Sigmoid colon (tissue), 7 donors: ENCODE measurements around the gene FAM24B. TPM values are rescaled to one million over a fixed set of nuclear protein-coding genes. Genes with fewer than 3 reads are reported as not detected.

Experiments used
- DNase-seq: peaks from one replicate; pipeline ENCODE4 v3.0.0-alpha.2; 2019
- H3K27ac ChIP-seq, 4 donors: fragments of 200-600 bp; sonication (generic); one replicate each; pipeline ENCODE4 v1.5.1; 2016 to 2019; ENCODE audit warnings: mild to moderate bottlenecking in 1 of 4
- H3K27me3 ChIP-seq, 3 donors: fragments of 200-600 bp; sonication (generic); one replicate each; pipeline ENCODE4 v1.5.1; 2019; ENCODE audit warnings: mild to moderate bottlenecking in 1 of 3
- H3K36me3 ChIP-seq, 4 donors: fragments of 200-600 bp; sonication (generic); one replicate each; pipeline ENCODE4 v1.5.1; 2016 to 2019
- H3K4me1 ChIP-seq, 4 donors: fragments of 200-600 bp; sonication (generic); one replicate each; pipeline ENCODE4 v1.5.1; 2017 to 2019
- H3K4me3 ChIP-seq, 4 donors: fragments of 200-600 bp; sonication (generic); one replicate each; pipeline ENCODE4 v1.5.1; 2017 to 2019; ENCODE audit warnings: mild to moderate bottlenecking in 2 of 4, moderate library complexity in 1 of 4
- H3K9me3 ChIP-seq, 4 donors: fragments of 200-600 bp in 3 of 4; sonication (generic) in 3 of 4; one replicate each; pipeline versions ENCODE4 v1.5.1 to v1.6.1; 2013 to 2019
- EP300 ChIP-seq, 4 donors: sonication (generic); formaldehyde crosslinking; IDR thresholded peaks; one replicate each; pipeline ENCODE4 v1.6.1; 2017; ENCODE audit warnings: antibody characterized with exemption in 4 of 4
- POLR2A ChIP-seq, 2 donors: fragments of 450-650 bp; IDR thresholded peaks; one replicate each; pipeline ENCODE4 v1.6.1; 2016; ENCODE audit warnings: antibody characterized with exemption in 2 of 2, mild to moderate bottlenecking in 2 of 2, moderate library complexity in 2 of 2
- POLR2AphosphoS5 ChIP-seq, 4 donors: sonication (generic); formaldehyde crosslinking; IDR thresholded peaks; one replicate each; pipeline ENCODE4 v1.6.1; 2017; ENCODE audit warnings: antibody characterized with exemption in 4 of 4
- WGBS, 2 donors: extraction: QIAGEN DNeasy Blood & Tissue Kit; methylation state at CpG; one replicate each; pipeline ENCODE4 v1.1.7; 2013; 5-methylcytosine and 5-hydroxymethylcytosine counted together
- intact Hi-C: fragments of 100-400 bp; cut with DNase I; formaldehyde crosslinking; loops from one replicate; pipeline ENCODE4 v1.15.1; 2023
- polyA plus RNA-seq, 3 donors: library from polyadenylated mRNA; stranded (reverse); fragments of 200-250 nt; gene quantifications; one replicate each; pipeline ENCODE4 v1.2.3, GENCODE V29; 2013
- total RNA-seq, 4 donors: library from RNA; depleted of rRNA; stranded (reverse); fragments of >200 nt; gene quantifications; one replicate each; pipeline ENCODE4 v1.1.0, GENCODE V29; 2016
- TF ChIP-seq, protein P1 (sequence below), 4 experiments: fragments of 450-650 bp in 3 of 4; fragments of 200-600 bp in 1 of 4; IDR thresholded peaks; one replicate each; pipeline ENCODE4 v1.5.1; 2016 to 2019; ENCODE audit warnings: antibody characterized with exemption in 4 of 4, mild to moderate bottlenecking in 3 of 4, moderate library complexity in 2 of 4
- donor health status: healthy with polysubstance abuse.
- donor health status: Bipolar disorder and iron deficiency.
- donor health status: healthy.

Gene FAM24B
- total and polyA plus RNA-seq, 7 donors = 0.99 to 4.6 (median 4.3) TPM; not detected in 3

DNA sequence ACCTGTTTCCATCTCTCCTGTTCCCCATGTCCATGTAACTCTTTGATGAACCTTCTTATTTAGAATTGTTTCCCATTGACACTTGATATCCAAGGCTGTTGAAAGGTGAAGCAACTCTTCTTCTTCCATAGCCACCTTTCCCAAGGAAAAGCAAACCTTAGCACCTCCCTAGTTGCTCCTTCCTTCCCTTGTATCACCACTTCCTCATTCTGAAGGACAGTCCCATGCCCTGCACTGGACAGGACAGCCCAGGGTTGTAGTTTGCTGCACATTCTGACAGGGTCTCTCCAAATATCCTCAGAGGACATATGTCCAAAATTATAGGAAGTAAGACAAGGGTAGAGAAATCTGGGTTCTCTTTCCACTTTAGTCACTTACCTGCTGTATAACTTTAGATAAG is 39.9 kb downstream of the FAM24B start:
- Histone ChIP-seq H3K4me3 (no peak overlapping the region), H3K27me3 (no peaks in the 10 kb centered on the region), H3K27ac (no peak overlapping the region), H3K36me3 (peaks cover 0 to 16% (median 0%) of the 10 kb centered on the region in 4 donors), H3K4me1 (no peaks in the 10 kb centered on the region), H3K9me3 (no peaks in the 10 kb centered on the region)
- TF ChIP-seq EP300 (IDR thresholded peaks at IDR 0.05) = no peak
- no peak for TF ChIP-seq POLR2AphosphoS5 (IDR thresholded peaks at IDR 0.05)
- TF ChIP-seq, protein P1, sequence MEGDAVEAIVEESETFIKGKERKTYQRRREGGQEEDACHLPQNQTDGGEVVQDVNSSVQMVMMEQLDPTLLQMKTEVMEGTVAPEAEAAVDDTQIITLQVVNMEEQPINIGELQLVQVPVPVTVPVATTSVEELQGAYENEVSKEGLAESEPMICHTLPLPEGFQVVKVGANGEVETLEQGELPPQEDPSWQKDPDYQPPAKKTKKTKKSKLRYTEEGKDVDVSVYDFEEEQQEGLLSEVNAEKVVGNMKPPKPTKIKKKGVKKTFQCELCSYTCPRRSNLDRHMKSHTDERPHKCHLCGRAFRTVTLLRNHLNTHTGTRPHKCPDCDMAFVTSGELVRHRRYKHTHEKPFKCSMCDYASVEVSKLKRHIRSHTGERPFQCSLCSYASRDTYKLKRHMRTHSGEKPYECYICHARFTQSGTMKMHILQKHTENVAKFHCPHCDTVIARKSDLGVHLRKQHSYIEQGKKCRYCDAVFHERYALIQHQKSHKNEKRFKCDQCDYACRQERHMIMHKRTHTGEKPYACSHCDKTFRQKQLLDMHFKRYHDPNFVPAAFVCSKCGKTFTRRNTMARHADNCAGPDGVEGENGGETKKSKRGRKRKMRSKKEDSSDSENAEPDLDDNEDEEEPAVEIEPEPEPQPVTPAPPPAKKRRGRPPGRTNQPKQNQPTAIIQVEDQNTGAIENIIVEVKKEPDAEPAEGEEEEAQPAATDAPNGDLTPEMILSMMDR (IDR thresholded peaks at IDR 0.05) = no peak
- no peak for TF ChIP-seq POLR2A (IDR thresholded peaks at IDR 0.05)
- DNase-seq = no peak
- intact Hi-C loops = no loop called here

- TF ChIP-seq POLR2AphosphoS5 (IDR thresholded peaks at IDR 0.05) = no peak
- Histone ChIP-seq H3K27me3 (no peaks in the 10 kb centered on the region), H3K4me1 (no peaks in the 10 kb centered on the region), H3K36me3 (peaks cover 0 to 16% (median 0%) of the 10 kb centered on the region in 4 donors), H3K4me3 (no peak overlapping the region), H3K27ac (no peak overlapping the region), H3K9me3 (no peaks in the 10 kb centered on the region)
- 84 to 87% methylated on average over 4 of the region's 4 CpGs for WGBS, 2 donors
- no peak for DNase-seq
- intact Hi-C loops = no loop called here
These were observed 40.5 kb downstream of the FAM24B start for GRCh38 chr10:122838880-122839279.

DNA sequence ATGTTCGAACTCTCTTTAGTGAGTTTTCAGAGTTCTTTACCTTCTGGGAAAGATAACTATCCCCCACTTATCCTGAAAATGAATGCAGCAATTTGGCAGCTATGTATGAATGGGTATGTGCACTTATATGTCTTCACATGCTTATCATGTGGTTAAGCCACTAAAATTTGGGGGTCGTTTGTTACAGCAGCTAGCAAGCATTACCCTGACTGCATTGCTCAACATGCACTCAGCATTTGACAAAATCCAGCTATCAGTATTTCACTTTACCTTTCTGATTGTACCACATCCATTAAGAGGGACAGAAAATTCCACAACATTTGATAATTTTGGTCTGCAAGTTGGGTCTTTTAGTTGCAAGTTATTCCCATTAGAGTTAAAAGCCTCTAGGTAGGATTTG is 43.5 kb downstream of the FAM24B start:
- Histone ChIP-seq H3K36me3 (peaks cover 0 to 16% (median 0%) of the 10 kb centered on the region in 4 donors), H3K9me3 (no peaks in the 10 kb centered on the region), H3K4me3 (no peak overlapping the region), H3K4me1 (no peaks in the 10 kb centered on the region), H3K27ac (no peak overlapping the region), H3K27me3 (no peaks in the 10 kb centered on the region)
- intact Hi-C loops = no loop called here
- 92 to 96% methylated on average over 2 of the region's 2 CpGs for WGBS, 2 donors
- no peak for DNase-seq
- TF ChIP-seq EP300 (IDR thresholded peaks at IDR 0.05) (no peak), POLR2AphosphoS5 (IDR thresholded peaks at IDR 0.05) (no peak), POLR2A (IDR thresholded peaks at IDR 0.05) (no peak)
- TF ChIP-seq, protein P1 (IDR thresholded peaks at IDR 0.05) = no peak

DNA sequence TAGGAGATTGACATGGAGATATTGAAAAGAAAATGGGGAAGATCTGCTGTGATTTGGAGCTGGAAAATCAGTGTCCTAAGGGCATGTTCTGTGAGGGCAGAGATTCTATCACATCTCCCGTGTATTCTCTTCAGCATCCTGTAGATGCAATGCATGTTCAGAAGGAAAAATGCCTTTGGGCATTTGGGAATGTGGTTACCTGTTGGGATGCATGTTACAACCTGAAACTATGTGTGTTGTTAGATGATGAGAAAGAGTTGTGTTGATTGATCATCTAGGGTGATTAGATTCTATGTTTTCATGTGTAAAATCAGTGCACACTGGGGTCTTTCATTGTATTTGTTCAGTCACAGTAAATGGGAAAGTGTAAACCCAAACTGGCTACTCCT is 48.4 kb downstream of the FAM24B start:
- WGBS, 2 donors = 91 to 99% methylated on average over 1 of the region's 1 CpG
- no peaks in the 10 kb centered on the region for H3K4me1 ChIP-seq
- H3K27me3 ChIP-seq = no peaks in the 10 kb centered on the region
- intact Hi-C loops = no loop called here
- no peak overlapping the region for H3K4me3 ChIP-seq
- H3K9me3 ChIP-seq = no peaks in the 10 kb centered on the region
- no peak overlapping the region for H3K27ac ChIP-seq
- DNase-seq = no peak
- TF ChIP-seq EP300 (IDR thresholded peaks at IDR 0.05) = no peak
- no peak for TF ChIP-seq POLR2A (IDR thresholded peaks at IDR 0.05)
- TF ChIP-seq, protein P1 (IDR thresholded peaks at IDR 0.05) = no peak
- no peak for TF ChIP-seq POLR2AphosphoS5 (IDR thresholded peaks at IDR 0.05)
- no peaks in the 10 kb centered on the region for H3K36me3 ChIP-seq

- Histone ChIP-seq H3K9me3 (no peaks in the 10 kb centered on the region), H3K36me3 (no peaks in the 10 kb centered on the region), H3K4me1 (no peaks in the 10 kb centered on the region), H3K27ac (no peak overlapping the region), H3K27me3 (no peaks in the 10 kb centered on the region), H3K4me3 (no peak overlapping the region)
- TF ChIP-seq, protein P1 (IDR thresholded peaks at IDR 0.05) = no peak
- TF ChIP-seq POLR2A (IDR thresholded peaks at IDR 0.05) = no peak
- no peak for TF ChIP-seq POLR2AphosphoS5 (IDR thresholded peaks at IDR 0.05)
- no peak for TF ChIP-seq EP300 (IDR thresholded peaks at IDR 0.05)
- no peak for DNase-seq
- 87 to 91% methylated on average over 6 of the region's 7 CpGs for WGBS, 2 donors
- intact Hi-C loops = no loop called here
These were observed 49.0 kb downstream of the FAM24B start for GRCh38 chr10:122830273-122830964.
